Heart left ventricle (tissue), 13 donors: ENCODE measurements around the gene NTN4.

Experiments used
- CTCF ChIP-seq, 12 donors: fragments of 200-600 bp; sonication (generic) in 4 of 12; IDR thresholded peaks; one replicate each; pipeline versions ENCODE4 v1.5.0 to v1.8.0; 2018 to 2022; ENCODE audit warnings: antibody characterized with exemption in 12 of 12, mild to moderate bottlenecking in 5 of 12
- POLR2A ChIP-seq, 2 donors: fragments of 450-650 bp; IDR thresholded peaks; one replicate each; pipeline ENCODE4 v1.6.1; 2017; ENCODE audit warnings: antibody characterized with exemption in 2 of 2, mild to moderate bottlenecking in 2 of 2, moderate library complexity in 2 of 2
- donor health status: ischemic (EF 13 %, LVEDD 7.1; RV severe dilation, severe dysfunction).
- donor health status: DM: no; HTN: yes; CAD: no.
- donor health status: DM: no; HTN: no; CAD: no.
- donor health status: ischemic (EF 25% LVEDD 6.9; RV normal size, moderate dysfunction).
- donor health status: ischemic (EF 25% LVEDD 5.7; RV mildly dilated, moderate dysfunction).
- donor health status: ischemic (EF 35%, LVEDD 5.7; RV mildly dilated, moderate dysfunction).
- donor health status: nonischemic (EF 11% LVEDD 7.7; RV severe dilation, severe dysfunction).
- donor health status: DM: yes; HTN: yes; CAD: no.
- donor health status: PGD.
- donor health status: ischemic (EF 29% LVEDD 5.4; RV normal size, mild dysfunction).
- donor health status: nonischemic (EF 23%, LVEDD 6.1; RV moderate dilation, normal function).

- TF ChIP-seq CTCF (IDR thresholded peaks at IDR 0.05) (no peak), POLR2A (IDR thresholded peaks at IDR 0.05) (no peak)
Observed at GRCh38 chr12:95701722-95702418, 88.7 kb downstream of the NTN4 start.
